NCI-H460 (cell line): ENCODE data around the gene B4GALT2. TPM values are rescaled to one million over a fixed set of nuclear protein-coding genes. Genes with fewer than 3 reads are reported as not detected.

ENCODE experiments used
- DNase-seq: peaks from one replicate; pipeline ENCODE4 v3.0.0-alpha.2; 2016; ENCODE audit warnings: low read depth; ENCODE audit errors: extremely low read depth
- total RNA-seq: library from RNA; depleted of rRNA; stranded (reverse); fragments of >200 nt; shearing (Covaris generic); gene quantifications from 2 replicates; pipeline ENCODE4 v1.2.3, GENCODE V29; 2014

B4GALT2 gene
- total RNA-seq, 1 experiment from 2014 or later = 38.6 TPM

- no peak for DNase-seq
Measured at GRCh38 chr1:43997295-43997999, 18.4 kb downstream of the B4GALT2 start.

- DNase-seq = no peak
Measured at GRCh38 chr1:43998000-43998378, 19.0 kb downstream of the B4GALT2 start.

GRCh38 chr1:43999455-43999854, 20.4 kb downstream of the B4GALT2 start:
- DNase-seq = no peak

- no peak for DNase-seq
Measured at GRCh38 chr1:44000122-44000665, 21.2 kb downstream of the B4GALT2 start.

GRCh38 chr1:44002165-44002564, 23.2 kb downstream of the B4GALT2 start:
- no peak for DNase-seq

- no peak for DNase-seq
Measured at GRCh38 chr1:44002606-44003157, 23.7 kb downstream of the B4GALT2 start.

- no peak for DNase-seq
Measured at GRCh38 chr1:44008259-44008658, 29.2 kb downstream of the B4GALT2 start.

- no peak for DNase-seq
Measured at GRCh38 chr1:44010935-44011471, 32.0 kb downstream of the B4GALT2 start.

- no peak for DNase-seq
Measured at GRCh38 chr1:44012404-44012803, 33.4 kb downstream of the B4GALT2 start.

GRCh38 chr1:44012941-44013609, 34.1 kb downstream of the B4GALT2 start:
- no peak for DNase-seq

GRCh38 chr1:44013949-44014348, 34.9 kb downstream of the B4GALT2 start:
- no peak for DNase-seq

GRCh38 chr1:44014365-44015104, 35.5 kb downstream of the B4GALT2 start:
- DNase-seq = no peak

GRCh38 chr1:44015206-44015605, 36.2 kb downstream of the B4GALT2 start:
- DNase-seq = no peak

- no peak for DNase-seq
Measured at GRCh38 chr1:44016041-44016889, 37.3 kb downstream of the B4GALT2 start.

- no peak for DNase-seq
Measured at GRCh38 chr1:44016890-44017400, 37.9 kb downstream of the B4GALT2 start.

GRCh38 chr1:44019466-44019948, 40.5 kb downstream of the B4GALT2 start:
- no peak for DNase-seq

- no peak for DNase-seq
Measured at GRCh38 chr1:44020464-44020863, 41.5 kb downstream of the B4GALT2 start.

GRCh38 chr1:44021156-44021555, 42.1 kb downstream of the B4GALT2 start:
- no peak for DNase-seq

GRCh38 chr1:44021581-44022321, 42.7 kb downstream of the B4GALT2 start:
- no peak for DNase-seq
